ENCODE data around the gene CFAP210.
"Not testable (repeated sequence)": the region's sequence is repeated elsewhere in the genome, so short reads cannot be mapped to it uniquely, and the experiment has no call there.

CFAP210 gene

GRCh38 chr2:169615982-169616381 is 78.2 kb downstream of the CFAP210 start:
- H3K4me3 ChIP-seq (ENCODE audit: low read depth in 1 of 2, low read length in 2 of 2); H3K27ac ChIP-seq (ENCODE audit: low read length); H3K27me3 ChIP-seq (ENCODE audit: low read depth, low read length); H3K4me1 ChIP-seq (ENCODE audit: control insufficient read depth in 1 of 2, insufficient read depth in 2 of 2, low read length in 2 of 2); H3K9me3 ChIP-seq (ENCODE audit: control insufficient read depth in 1 of 2, low read length in 2 of 2): not testable (repeated sequence)
- peaks cover 29 to 43% of the 10 kb centered on the region in 2 donors for H3K36me3 ChIP-seq (ENCODE audit: control insufficient read depth in 1 of 2, insufficient read depth in 2 of 2, low read length in 2 of 2)

- Histone ChIP-seq H3K27ac (ENCODE audit: low read length) (no peak overlapping the region), H3K4me1 (ENCODE audit: control insufficient read depth in 1 of 2, insufficient read depth in 2 of 2, low read length in 2 of 2) (no peaks in the 10 kb centered on the region), H3K36me3 (ENCODE audit: control insufficient read depth in 1 of 2, insufficient read depth in 2 of 2, low read length in 2 of 2) (peaks cover 41 to 58% of the 10 kb centered on the region in 2 donors), H3K27me3 (ENCODE audit: low read depth, low read length) (no peaks in the 10 kb centered on the region), H3K9me3 (ENCODE audit: control insufficient read depth in 1 of 2, low read length in 2 of 2) (no peaks in the 10 kb centered on the region), H3K4me3 (ENCODE audit: low read depth in 1 of 2, low read length in 2 of 2) (no peak overlapping the region)
Measured at GRCh38 chr2:169613876-169614275, 80.3 kb downstream of the CFAP210 start.

- no peaks in the 10 kb centered on the region for H3K4me1 ChIP-seq (ENCODE audit: control insufficient read depth in 1 of 2, insufficient read depth in 2 of 2, low read length in 2 of 2)
- no peak overlapping the region for H3K27ac ChIP-seq (ENCODE audit: low read length)
- H3K27me3 ChIP-seq (ENCODE audit: low read depth, low read length): no peaks in the 10 kb centered on the region
- H3K36me3 ChIP-seq (ENCODE audit: control insufficient read depth in 1 of 2, insufficient read depth in 2 of 2, low read length in 2 of 2): peaks cover 38 to 56% of the 10 kb centered on the region in 2 donors
- no peak overlapping the region for H3K4me3 ChIP-seq (ENCODE audit: low read depth in 1 of 2, low read length in 2 of 2)
- H3K9me3 ChIP-seq (ENCODE audit: control insufficient read depth in 1 of 2, low read length in 2 of 2): no peaks in the 10 kb centered on the region
Measured at GRCh38 chr2:169609264-169609663, 84.9 kb downstream of the CFAP210 start.

GRCh38 chr2:169599568-169599967 is 94.6 kb downstream of the CFAP210 start:
- no peak overlapping the region for H3K4me3 ChIP-seq (ENCODE audit: low read depth in 1 of 2, low read length in 2 of 2)
- H3K9me3 ChIP-seq (ENCODE audit: control insufficient read depth in 1 of 2, low read length in 2 of 2): no peaks in the 10 kb centered on the region
- peaks cover 0 to 4% of the 10 kb centered on the region in 2 donors for H3K36me3 ChIP-seq (ENCODE audit: control insufficient read depth in 1 of 2, insufficient read depth in 2 of 2, low read length in 2 of 2)
- H3K27ac ChIP-seq (ENCODE audit: low read length): no peak overlapping the region
- no peaks in the 10 kb centered on the region for H3K27me3 ChIP-seq (ENCODE audit: low read depth, low read length)
- no peaks in the 10 kb centered on the region for H3K4me1 ChIP-seq (ENCODE audit: control insufficient read depth in 1 of 2, insufficient read depth in 2 of 2, low read length in 2 of 2)

GRCh38 chr2:169598982-169599381 is 95.2 kb downstream of the CFAP210 start:
- Histone ChIP-seq H3K27me3 (ENCODE audit: low read depth, low read length) (no peaks in the 10 kb centered on the region), H3K36me3 (ENCODE audit: control insufficient read depth in 1 of 2, insufficient read depth in 2 of 2, low read length in 2 of 2) (no peaks in the 10 kb centered on the region), H3K4me1 (ENCODE audit: control insufficient read depth in 1 of 2, insufficient read depth in 2 of 2, low read length in 2 of 2) (no peaks in the 10 kb centered on the region), H3K9me3 (ENCODE audit: control insufficient read depth in 1 of 2, low read length in 2 of 2) (no peaks in the 10 kb centered on the region), H3K27ac (ENCODE audit: low read length) (no peak overlapping the region), H3K4me3 (ENCODE audit: low read depth in 1 of 2, low read length in 2 of 2) (no peak overlapping the region)

- not testable (repeated sequence) for H3K36me3 ChIP-seq (ENCODE audit: control insufficient read depth in 1 of 2, insufficient read depth in 2 of 2, low read length in 2 of 2); H3K27ac ChIP-seq (ENCODE audit: low read length); H3K4me1 ChIP-seq (ENCODE audit: control insufficient read depth in 1 of 2, insufficient read depth in 2 of 2, low read length in 2 of 2); H3K9me3 ChIP-seq (ENCODE audit: control insufficient read depth in 1 of 2, low read length in 2 of 2); H3K27me3 ChIP-seq (ENCODE audit: low read depth, low read length); H3K4me3 ChIP-seq (ENCODE audit: low read depth in 1 of 2, low read length in 2 of 2)
Measured at GRCh38 chr2:169596546-169596945, 97.7 kb downstream of the CFAP210 start.

Measured in muscle layer of duodenum (tissue), 2 donors.